HG02623 (cell line): Measurements from ENCODE around the gene LIPE.
A peak's percentile ranks its signal among the peaks of the same experiment; 100 is the strongest.

Source experiments
- ATAC-seq: cut with Tn5 transposase; IDR thresholded peaks from one replicate; pipeline ENCODE4 v1.9.1; 2021; ENCODE audit warnings: moderate library complexity; ENCODE audit not compliant: unreplicated experiment

Gene LIPE

DNA sequence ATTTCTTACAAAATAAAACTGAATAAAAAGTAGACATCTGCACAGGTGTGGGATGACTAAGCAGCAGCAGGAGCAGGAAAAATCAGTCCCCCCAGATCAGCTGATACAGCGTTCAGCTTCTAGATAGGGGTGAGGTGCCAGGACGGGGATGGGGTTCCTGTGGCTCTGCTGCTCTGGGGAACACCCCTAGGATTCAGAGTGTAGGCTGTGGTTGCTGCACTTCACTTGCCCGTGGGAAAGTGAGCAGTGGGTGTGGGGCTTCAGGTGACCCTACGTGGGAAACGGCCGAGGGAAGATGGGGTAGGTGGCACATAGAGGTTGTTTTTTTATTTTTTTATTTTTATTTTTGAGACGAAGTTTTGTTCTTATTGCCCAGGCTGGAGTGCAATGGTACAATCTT is 18.8 kb upstream of the LIPE start:
- ATAC-seq: no peak

DNA sequence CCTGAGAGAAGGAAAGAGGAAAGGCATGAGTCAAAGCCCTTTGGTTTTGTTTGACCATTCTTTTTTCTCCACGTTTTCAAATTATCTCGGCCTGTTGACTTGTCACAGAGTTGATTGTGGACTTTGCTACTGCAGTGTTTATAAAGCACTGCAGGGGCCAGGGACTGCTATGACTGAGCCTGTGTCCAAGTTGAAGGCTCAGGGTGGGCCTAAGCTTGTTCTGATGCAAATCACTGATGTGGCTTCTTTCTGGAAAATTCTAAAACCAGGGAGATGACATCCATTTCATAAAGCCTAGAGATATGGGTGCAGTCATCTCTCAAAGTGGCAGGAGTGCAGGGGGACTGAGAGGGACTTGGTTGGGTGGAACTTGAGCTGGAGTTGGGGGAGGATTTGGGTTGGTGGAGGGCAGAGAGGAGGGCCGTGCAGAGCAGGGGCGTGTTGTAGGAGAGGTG is 16.8 kb upstream of the LIPE start:
- no peak for ATAC-seq

DNA sequence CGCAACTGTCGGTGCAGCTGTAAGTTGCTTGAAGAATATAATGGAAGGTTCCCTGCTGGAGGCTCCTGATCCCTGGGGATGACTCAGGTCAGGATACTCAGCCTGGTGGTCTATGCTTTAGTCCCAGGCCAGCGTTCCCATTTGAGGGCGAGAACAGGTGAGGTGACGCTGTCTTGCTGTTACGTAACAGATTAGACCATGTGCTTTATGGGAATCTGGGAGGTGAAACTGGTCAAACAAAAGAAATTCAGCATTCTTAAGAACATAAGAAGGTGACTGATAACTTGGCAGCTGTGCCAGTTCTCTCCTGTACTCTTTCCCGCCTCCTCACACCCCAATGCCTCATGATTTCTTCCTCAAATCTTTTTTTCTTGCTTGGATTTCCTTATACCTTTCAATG is 15.6 kb upstream of the LIPE start, which contains the start of gene CXCL17:
Gene CXCL17 (minus strand): TSS at position 114 of the 400 bp plus-strand sequence. CDS start 114 bp downstream, outside the sequence.
- no peak for ATAC-seq

DNA sequence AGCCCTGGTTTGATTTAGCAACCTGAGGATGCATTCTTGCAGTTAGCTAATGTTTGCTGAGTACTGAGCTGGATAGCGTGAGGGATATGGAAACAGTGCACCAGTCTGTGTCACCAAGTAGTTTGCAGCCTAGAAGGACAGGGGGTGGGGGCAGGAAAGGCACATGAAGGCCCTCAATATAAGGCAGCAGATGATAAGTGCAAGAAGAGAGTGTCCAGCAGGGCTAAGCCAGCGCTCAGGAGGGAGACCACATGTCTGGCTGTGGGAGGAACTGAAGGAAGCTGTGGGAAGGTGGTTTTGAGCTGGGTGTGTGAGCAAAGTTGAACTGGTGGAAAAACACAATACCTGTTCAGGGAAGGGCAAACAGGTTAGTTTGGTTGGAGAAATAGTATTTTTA is 13.9 kb upstream of the LIPE start:
- no peak for ATAC-seq

DNA sequence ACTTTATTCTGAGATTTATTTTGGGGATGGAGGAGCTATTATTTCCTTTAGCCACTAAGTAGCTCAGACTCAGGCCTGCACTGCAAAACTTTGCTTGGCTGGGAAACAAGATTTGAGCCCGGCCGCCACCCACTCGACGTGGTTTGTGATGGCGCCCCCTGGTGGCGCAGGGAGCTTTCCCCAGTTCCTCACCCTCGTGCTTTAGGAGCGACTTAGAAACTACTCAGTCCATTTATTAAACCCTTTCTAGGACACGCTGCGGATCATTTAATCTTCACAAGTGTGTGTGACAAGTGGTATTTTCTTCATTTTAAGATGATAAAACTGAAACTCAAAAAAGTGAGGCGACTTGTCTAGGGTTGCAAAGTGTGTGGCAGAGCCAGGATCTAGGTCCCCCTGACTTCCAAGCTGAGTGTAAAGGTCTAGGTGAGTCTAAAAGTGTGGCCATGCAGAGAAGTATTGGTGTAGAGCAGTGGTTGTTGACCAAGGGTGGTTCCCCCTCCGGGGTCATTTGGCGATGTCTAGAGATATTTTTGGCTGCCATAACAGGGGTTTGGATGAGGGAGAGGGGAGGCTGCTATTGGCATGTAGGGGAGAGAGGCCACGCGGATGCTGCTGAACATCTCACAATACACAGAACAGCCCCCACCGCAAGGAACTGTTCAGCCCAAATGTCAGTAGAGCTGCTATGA is 13.3 kb upstream of the LIPE start:
- ATAC-seq: no peak

DNA sequence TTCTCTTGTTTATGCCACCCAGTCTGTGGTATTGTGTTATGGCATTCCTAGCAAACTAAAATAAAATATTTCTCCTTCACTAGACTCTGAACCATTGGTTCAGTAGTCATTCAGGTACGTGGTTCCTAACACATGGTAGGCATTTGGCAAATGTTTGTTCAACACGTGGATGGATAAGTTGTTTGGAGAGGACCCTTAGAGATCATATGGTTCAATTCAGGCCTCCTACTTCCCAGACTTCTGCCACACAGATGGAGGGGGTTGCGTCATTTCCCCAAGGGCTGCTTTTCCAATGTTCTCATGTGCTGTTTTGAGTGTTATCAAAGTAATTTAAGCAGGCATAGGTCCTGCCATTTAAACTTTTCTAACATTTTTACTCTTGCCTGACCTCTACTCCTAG is 8.8 kb upstream of the LIPE start:
- no peak for ATAC-seq

DNA sequence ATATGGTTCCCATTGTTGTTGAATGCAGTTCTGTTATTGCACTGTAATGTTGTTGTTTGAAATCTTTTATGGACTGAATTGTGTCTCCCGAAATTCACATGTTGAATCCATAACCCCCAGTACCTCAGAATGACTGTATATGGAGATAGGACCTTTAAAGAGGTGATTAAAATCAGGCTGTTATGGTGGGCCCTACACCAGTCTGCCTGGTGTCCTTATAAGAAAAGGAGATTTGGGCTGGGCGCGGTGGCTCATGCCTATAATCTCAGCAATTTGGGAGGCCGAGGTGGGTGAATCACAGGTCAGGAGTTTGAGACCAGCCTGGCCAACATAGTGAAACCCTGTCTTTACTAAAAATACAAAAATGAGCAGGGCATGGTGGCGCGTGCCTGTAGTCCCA is 8.1 kb upstream of the LIPE start:
- no peak for ATAC-seq

DNA sequence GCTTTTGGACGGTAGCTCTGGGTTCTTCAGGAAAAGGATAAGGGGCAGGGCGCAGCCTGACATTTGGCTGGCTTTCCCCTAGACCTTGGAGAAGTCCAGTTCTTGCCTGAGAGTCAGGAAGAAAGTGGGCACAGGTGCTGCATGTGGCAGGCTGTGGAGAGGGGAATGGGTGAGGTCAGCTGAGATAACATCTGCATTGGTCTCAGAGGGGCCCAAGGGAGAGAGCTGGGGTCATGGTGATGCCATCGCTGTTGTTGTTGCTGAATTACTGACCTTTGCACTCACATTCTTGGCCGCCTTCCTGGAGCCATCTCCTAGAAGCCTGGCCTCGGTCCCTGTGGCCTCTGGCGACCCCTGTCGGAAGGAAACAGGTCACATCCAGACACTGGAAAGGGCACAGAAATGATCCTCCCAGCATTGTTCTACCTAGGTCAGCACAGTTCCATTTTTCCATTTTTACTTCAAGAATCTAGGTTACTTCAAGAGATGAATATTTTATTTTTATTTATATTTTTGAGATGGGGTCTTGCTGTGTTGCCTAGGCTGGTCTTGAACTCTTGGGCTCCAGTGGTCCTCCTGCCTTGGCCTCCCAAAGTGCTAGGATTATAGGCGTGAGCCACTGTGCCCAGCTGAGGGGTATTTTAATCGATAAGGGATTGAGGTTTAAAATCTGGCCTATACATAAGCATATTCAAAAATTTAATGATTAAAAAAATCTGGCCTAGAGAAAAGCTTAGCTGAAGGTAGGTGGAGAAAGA is 6.5 kb upstream of the LIPE start:
- ATAC-seq: no peak

DNA sequence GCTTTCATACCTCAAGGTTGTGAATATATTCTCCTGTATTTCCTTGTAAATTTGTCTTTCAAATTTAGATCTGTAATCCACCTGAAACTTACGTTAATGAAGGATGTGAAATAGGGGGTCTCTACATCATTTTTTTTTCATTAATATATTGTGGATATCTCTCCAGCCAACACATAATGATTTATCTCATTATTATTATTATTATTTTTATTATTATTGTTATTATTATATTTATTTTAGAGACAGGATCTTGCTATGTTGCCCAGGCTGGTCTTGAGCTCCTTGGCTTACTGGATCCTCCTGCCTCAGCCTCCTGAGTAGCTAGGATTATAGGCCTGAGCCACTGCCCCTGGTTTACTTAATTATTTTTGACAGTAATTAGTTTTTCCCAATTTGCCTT is 4.3 kb upstream of the LIPE start:
- ATAC-seq: no peak

DNA sequence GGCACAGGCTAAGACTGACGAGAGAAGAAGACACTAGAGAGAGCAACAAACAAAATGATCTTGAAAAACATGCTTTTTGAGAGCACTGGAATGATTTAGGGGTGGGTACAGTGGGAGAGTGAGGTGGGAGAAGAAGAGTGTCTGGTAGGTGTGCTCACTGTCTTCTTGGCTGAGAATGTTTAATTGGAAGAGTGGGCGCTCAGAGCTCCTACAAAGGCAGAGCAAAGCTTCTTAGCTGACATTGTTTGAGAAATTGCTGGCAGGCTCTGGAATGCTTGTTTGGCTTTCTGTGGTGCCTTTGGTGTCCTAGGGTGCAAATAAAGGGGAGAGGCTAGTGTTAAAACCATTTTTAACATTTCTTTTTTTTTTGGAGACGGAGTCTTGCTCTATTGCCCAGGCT is 1.5 kb upstream of the LIPE start:
- no peak for ATAC-seq

DNA sequence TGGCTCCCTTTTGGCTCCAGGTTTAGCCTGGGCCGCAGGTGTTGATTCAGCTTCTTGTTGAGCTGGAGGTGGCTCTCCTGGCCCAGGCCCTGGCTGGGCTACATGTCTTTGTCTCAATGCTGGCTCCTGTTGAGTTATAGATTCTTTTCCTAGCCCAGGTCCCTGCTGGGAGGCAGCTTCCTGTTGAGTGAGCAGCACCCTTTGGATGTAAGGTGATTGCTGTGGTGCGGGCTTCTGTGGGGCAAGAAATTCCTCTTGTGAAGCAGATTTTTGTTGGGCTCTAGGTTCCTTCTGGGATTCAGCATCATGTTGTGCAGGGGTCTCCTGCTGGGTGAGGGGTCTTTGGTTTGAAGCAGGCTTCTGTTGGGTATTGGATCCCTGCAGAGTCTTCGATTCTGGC is 545 bp downstream of the LIPE start:
- ATAC-seq: no peak

DNA sequence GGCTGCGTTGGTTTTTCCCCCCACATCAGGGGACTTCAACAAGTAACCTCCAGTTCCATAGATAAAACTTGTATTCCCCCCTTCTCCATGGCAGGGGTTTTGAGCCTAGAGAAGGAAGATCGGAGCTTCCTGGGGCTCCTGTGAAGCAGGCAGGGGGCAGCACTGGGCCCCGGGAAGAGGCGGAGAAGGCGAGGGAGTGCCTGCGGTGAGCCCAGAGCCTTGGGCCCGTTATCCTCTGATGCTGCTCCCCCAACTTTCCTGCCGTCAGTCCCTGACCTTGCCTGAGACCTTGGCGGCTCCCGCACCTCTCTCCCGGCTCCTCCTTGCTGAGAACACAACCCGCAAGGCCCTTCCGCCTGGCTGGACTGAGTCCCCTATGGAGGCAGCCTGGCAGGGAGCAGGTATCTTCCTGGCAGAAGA is 2.5 kb downstream of the LIPE start:
- no peak for ATAC-seq

DNA sequence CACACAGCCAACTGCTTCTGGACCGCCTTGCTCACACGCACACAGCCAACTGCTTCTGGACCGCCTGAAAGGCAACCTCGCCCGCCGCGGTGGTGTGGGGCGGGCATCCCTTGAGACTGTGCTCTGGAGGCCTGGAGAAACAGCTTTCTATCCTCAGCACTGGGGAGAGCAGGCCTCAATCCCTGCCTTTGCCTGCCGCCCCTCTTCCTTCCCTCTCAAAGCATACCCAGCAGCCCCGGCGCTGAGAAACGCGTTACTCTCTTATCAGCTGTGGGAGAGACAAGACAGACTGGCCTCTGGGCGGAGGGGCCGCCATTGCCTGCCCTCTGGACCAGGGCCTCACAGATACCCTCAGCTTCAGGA is 2.9 kb downstream of the LIPE start:
- ATAC-seq: no peak

DNA sequence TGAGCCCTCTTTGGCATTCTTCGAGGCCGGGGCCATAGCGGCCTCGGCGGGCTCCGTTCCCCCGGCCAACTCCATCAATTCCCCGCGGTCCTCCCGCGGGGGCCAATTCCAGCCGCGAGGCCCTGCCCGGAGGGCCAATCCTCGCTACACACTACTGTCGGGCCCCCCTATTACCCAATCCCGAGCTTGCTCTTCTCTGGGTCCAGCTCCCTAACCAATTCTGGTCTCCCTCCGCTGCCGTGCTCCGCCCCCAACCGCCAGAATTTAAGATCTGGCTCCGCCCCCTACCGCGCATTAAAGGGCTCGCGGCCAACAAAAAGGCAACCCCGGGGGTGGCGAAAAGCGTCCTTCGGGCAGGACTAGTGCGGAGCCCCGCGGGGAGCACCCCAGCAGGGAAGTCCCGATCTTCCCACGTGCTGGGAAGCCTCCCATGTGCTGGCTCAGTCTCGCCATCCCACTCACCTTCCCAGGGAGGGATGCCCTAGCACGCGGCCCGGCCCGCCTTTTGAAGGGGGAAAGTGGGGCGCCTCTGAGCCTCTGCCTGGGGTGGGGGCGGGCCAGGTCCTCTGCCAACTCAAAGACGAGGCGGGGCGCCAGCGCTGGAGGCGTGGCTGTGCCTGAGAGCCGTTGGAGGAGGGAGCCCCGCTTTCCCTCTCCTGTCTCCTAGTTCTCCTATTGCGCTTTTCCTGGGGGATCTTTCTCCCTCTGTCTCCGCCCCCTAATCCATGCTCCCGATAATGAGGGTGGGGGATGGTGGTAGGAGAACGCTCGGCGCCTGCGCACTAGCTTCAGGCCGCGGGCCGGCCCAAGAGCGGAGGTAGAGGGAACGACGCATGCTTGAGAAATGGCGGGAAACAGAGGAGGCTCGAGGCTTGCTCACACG is 3.5 kb downstream of the LIPE start:
- ATAC-seq: peak; percentile 92

DNA sequence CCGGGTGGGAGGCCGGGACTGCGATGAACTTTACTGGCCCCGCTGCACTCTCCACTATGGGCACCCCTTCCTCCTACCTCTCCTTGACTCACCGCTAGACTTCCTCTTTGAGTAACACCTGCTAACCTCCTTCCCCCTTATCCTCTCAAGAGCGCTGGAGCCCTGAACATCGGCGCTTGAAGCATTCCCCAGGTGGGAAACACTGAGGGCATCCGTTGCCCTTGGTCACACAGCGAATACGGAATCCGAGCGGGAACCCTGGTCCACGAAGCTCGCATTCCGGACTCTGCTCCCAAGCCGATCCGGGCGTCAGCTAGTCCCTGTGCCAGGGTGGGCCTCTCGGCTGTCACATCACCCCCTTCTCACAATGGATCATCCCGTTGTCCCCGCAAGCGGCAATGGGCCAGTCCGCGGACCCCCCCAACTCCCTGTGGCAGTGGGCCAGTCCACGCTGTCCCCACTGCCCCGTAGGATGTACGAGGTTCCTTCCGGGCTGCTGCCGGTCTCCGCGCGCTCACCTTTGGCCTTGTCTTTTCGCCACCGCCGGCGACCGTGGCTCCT is 4.2 kb downstream of the LIPE start:
- ATAC-seq: peak; percentile 34

DNA sequence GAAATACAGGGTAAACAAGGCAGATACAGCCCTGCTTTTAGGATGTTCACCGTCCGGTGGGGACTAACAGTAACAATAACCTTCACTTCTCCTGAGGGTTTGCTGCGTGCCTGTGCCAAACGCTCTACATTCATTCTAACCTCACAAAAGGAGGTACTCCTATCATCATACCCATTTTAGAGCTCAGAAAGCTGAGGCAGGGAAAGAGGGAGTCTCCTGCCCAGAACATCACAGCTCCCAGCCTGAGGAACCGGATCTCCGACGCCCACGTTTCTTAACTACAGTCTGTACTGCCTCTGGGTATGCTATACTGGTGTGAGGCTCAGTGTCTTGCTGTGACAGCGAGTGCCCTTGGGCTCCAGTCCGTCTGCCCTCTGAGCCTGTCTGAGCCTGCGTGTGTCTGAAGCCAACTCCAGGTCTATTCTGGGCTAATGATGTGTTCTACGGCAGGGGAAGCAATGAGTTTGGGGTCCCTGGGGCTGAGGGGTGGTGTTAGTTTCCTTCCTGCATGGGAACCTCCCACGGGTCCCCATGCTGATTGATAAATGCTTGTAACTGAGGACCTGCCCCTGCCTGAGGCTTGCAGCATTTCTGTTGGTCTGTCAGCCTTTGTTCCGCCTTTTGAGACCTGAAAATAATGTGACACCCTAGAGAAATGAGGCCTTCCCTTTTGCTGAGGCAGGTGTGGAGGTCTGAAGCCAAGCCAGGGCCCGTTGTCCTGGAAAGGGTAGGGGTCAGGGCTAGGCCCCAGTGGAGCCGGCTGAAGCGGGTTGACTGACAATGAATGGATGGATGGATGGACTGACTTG is 4.9 kb downstream of the LIPE start:
- ATAC-seq: no peak

DNA sequence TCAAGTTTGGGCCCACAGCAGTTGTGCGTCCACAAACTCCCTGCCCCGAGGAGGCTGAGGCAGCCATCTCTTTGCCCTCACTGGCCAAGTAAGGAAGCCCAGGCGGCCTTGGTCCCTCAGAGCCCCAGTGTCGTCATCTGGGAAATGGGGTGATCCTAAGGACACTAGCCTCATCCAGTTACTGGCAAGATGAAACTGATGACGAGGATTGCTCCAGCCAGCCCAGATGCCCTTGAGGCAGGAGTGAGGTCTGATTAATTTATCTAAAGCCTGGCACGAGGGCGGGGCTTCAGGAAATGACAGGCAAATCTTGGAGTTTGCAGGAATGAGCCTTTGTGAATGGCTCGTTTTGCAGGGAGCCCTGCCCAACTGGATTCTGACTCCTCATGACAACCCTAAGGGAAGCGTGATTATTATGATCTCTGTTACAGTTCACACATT is 5.6 kb downstream of the LIPE start:
- ATAC-seq: no peak

DNA sequence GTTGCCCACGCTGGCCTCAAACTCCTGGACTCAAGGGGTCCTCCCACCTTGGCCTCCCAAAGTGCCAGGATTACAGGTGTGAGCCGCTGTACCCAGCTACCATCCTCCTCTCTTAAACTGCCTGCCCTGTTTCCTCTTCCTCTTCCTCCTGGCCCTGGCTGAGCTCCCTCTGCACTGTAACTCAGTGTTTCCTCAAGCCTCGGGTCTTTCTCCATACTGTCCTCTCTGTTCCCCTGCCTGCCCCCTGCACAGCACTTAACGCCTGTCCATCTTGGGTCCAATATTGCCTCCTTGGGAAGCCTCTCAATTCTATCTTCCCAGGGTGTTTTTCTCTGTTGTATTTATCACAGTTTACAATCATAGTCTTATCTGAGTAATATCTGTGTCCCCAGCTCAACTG is 6.1 kb downstream of the LIPE start:
- ATAC-seq: no peak

DNA sequence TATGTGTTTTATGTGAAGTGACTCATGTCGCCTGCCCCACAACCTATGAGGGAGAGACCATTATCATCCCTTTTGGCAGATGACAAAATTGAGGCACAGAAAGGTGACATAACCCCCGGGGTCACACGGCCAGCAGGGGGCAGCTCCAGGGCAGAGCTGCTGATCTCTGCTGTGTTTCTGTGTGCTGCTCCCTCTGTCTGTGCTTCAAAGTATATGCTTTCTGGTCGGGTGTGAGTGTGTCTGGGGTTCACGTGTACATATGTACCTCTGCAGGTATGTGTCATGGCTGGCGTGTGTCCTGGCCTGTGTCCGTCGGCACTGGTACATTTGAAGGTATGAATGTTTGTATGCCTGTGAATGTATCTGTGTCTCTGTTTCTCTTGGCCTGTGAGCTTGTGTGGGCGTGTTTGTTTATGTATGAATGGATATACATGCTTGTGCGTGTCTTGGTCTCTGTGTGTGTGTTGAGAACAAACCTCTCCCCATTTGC is 7.1 kb downstream of the LIPE start:
- no peak for ATAC-seq

DNA sequence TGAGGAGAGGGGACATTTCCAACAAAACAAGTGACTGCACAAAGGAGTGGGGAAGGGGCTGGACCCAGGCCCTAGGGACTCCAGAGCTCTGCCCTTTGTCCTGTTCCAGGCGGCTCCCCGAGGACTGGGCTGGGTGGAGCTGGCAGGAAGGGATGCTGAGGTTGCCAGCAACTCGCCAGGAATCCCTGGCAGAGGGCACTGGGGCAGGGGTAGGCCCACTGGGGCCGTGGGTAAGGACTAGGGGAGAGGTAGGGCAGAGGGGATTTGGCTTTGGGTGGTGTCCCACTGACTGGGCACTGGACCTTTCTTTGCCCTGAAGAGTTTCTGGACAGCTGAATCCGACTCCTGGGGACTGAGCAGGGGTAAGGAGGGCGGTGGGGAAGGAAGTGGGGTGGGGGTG is 7.9 kb downstream of the LIPE start:
- ATAC-seq: no peak
